CD4-positive, alpha-beta T cell treated with Interleukin-2 at 100 ng/mL for 4 hours (primary cell): ENCODE measurements around the gene ZNF14.
"Not testable (repeated sequence)": the region's sequence is repeated elsewhere in the genome, so short reads cannot be mapped to it uniquely, and the experiment has no call there.

Source experiments
- DNase-seq: peaks from one replicate; pipeline ENCODE4 v3.0.0-alpha.2; 2020; ENCODE audit warnings: low spot score

ZNF14 gene

DNA sequence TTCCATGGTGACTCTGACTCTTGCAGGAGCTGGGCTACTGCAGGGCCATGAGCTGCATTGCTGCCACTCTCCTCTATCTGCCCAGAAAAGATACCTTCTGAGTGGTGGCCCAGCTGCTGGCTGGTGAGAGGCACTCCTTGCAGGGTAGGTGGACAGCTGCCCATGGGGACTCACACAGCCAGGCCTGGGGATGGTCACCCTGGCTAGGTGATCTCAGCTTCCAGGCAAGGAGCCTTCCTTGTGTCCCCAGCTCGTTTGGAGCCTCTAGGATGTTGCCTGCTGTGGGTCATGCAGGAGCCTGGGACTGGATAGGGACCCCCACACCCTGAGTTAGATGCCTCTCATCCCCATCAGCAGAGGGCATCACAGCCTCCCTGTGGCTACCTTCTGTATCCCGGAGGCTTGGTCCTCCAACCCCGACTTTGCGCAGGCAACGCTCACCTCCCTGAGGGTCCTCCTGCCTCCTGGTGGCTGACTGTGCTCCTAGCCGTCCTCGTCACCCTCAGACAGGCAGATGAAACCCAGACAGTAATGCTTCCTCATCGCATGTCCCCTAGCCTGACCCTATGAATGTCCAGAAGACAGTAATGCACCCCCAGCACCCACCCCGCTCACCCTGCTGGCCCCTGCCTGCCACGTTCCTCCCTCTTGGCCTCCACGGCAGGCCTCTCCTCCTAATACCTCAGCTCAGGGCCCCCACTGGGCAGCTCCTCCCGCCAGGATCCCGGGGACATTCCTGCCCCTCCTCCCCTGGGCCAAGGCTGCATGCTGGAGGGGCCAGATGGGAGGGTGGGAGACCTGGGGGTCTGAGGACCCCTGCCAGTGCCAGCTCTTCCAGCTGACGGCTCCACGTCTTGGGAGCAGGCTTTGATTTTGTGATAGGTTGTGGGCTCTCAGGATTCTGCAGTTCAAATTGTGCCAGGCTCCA lies 13.6 kb upstream of the ZNF14 start:
- no peak for DNase-seq

DNA sequence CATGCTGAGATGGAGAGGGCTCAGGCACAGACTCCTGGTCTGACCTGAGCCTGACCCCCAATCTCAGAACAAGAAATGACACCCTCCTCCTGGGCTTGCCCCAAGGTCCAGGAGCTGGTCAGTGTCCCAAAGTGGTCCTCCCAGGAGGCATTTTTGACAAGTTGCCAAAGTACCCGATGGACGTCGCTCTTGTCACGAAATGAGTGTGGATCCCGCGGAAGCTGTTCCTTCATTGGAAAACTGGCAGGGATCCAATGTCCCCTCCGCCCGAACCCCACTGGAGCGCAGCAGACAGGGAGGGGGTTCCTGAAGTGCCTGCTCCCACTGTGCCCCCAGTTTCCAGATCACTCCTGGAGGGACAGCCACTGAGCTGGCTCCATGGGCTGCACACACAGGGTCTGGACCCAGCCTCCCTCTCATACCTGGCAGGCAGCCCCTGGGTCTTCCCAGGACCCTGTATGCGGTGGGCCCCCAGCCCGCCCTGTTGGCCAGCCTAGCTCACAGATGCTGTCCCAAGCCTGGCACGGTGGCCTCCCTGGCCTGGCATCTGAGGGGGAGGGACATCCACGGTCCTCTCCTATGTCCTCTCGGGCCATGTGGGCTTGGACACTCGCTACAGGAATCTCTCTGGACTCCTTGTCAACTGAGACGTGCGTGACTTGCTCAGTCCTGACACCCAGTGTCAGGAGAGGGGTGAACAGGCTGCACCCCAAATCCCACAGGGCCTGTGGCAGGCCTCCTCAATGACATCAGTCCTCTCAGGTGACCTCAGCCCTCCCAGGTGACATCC lies 12.8 kb upstream of the ZNF14 start:
- peak; percentile 2 for DNase-seq

DNA sequence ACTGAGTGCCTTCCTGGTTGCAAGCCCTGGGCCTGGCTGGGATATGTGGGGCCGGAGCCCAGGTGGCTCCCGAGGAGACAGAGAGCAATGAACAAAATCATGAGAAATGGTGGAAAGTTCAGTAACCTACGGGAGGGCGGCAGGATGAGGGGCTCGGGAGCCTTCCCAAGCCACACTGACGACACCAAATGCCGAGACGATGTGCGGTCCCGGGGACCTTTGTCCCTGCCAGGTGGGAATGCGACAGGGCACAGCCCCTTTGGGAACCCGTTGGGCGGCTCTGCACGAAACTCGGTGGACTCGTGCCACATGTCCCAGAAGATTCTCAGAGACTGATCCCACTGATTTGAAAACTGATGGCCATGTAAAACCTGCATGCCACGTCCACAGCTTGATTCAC lies 11.7 kb upstream of the ZNF14 start:
- no peak for DNase-seq

DNA sequence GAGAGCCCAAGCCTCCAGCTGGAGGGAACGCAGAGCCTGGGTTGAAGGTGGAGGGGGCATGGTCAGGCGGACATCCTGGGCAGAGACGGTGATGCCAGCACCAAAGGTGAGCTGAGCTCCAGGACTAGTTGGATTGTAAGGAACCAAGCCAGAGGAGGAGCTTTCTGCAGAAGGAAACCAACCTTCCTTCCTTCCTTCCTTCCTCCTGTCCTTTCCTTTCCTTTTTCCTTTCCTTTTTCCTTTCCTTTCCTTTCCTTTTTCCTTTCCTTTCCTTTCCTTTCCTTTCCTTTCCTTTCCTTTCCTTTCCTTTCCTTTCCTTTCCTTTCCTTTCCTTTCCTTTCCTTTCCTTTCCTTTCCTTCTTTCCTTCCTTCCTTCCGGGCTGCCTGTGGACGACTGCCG lies 11.0 kb upstream of the ZNF14 start:
- not testable (repeated sequence) for DNase-seq

DNA sequence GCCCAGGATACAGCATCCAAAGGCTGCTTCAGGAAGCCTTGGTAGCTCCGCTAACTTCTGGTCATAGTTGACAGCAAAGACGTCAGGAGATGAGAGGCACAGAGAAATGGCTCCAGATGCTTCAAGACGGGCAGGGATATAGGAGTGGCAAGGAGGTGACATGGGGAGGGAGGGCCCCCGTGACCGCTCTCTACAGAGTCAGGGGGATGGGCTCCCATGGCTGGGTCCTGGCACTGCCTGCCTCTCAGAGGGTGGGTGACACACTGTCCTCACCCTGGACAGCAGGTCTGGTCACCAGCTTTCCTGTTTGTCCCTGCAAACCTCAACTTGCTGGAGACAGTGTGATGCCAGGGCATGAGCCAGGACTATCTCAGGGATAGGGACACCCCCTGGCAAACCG lies 10.3 kb upstream of the ZNF14 start:
- no peak for DNase-seq

DNA sequence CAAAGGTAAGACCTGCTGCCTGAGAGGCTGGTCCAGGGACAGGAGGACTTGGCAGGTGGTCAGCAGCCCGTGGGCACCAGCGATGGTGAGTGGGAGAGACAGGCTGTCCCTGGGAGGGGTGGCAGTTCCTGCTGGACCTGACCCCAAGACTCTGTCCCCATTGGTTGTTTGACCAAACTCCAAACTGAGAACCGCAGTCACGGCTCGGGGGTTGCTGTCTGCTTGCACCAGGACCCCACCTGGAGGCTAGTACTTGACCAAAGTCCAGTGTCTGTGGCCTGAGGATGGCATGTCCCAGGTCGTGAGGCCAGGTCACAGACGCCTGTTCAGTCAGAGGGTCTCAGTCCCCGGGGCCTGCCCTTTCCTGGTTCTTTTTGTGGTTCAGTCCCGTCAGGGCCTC lies 9.9 kb upstream of the ZNF14 start:
- DNase-seq = no peak

DNA sequence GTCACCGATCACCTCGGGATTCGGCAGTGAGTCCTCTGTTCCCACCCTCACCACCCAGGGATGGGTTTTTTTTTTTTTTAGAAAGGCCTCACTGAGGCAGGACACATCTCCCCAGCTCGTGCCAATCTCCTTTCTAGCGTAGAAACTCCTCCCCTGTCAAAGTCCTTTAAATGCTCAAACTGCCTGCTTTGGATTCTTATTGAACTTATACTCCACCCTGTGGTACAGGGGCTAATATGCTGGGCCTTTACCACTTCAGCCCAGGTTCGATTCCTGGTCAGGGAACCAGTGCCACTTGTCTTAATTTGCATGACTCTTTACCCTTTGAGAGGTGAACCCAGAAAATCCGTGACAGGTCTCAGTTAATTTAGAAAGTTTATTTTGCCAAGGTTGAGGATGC lies 8.3 kb upstream of the ZNF14 start:
- no peak for DNase-seq

DNA sequence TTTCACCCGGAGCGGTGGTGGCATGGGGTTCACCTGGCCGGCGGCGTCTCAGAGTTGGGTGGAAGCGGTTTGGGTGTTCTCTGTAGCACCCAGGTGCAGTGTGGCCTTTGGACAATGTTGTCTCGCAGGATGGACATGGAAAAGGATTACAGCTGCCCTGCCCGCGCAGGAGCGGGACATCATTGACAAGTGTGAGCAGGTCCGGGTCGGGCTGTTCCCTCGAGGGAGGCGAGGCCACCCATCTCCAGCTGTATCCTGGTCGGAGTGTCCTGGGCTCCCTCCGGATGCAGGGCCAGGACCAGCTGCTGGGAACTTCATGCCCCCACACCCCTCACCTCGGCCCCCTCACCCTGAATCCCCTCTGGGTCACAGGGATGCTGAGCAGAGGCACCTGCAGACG lies 7.8 kb upstream of the ZNF14 start:
- DNase-seq = no peak

DNA sequence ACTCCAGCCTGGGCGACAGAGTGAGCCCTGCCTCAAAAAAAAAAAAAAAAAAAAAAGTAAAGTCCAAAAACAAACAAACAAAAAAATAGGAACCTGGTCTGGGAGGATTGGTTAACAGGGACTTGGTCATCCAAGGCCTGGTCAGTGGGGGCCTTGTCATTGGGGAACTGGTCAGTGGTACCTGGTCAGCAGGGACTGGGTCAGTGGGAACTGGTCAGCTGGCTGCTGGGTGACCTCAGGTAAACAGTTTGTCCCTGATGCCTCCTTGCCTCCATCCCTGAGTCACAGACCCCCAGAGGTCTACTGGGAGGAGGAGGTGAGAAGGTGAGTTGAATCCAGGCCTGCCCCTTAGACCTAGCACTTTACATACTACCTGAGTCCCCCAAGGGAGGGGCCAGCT lies 5.7 kb upstream of the ZNF14 start:
- no peak for DNase-seq

DNA sequence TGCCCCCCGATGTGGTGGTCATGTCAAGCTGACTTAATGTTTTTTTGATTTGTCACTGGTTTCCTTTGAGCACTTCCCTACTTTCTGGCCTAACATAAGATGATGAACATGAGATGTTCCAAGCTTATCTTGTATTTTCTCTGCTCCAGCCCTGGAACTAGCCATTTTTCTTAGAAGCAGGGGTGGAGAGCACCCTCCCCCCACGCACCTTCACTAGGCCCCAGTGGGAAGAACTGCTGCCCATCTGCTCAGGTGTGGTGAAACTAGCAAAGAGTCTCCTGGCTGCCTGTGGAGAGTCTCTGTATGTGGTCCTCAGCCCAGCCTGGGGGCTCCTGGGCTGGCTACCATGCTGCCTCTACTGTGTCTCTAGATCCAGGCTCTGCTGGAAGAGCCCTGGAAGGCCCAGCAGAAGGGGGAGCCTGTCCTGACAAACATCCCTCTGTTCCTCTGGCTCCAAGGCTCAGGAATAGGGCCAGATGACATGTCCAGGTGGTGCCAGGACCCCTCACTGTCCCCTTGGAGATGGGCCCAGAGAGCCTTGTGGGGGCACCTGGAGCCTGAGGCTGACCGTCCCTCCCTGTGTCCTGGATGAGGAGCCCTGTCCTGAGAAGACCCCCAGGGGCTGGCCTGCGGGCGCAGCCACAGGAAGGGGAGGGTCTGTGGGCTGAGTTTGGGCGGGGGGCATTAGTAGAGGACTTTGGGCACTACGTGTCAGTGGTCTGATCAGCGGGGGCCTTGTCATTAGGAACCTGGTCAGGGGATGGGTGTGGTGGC lies 4.8 kb upstream of the ZNF14 start:
- no peak for DNase-seq

DNA sequence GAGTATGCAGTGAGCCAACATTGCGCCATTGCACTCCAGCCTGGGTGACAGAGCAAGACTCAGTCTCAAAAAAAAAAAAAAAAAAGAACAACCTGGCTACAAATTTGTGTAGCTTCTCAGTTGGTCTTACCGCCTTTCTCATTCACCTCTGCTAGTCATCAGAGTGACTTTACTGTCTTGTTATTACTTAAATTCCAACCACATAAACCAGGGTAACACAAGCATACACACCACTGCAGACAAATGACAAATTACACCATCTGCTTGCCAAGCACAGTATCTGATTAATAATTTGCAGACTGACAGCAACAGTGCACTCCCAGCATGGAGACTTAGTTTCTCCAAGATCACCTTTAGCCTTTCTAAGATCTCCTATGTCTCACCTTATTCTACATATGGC lies 11.0 kb downstream of the ZNF14 start:
- DNase-seq = no peak

DNA sequence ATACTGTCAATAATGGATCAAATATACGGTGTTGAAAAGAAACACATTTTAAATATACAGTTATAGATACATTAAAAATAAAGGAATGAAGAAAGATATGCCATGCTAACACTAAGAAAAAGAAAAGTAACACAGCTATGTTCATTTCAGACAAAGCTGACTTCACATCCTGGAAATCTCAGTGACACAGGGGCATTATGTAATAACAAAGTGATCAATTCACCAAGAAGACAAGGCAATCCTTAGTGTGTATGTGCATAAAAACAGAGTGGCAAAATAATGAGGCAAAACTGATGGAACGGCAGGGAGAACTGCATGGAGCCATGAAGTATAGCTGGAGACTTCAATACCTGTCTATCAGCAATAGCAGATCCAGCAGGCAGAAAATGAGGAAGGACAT lies 13.1 kb downstream of the ZNF14 start:
- no peak for DNase-seq

DNA sequence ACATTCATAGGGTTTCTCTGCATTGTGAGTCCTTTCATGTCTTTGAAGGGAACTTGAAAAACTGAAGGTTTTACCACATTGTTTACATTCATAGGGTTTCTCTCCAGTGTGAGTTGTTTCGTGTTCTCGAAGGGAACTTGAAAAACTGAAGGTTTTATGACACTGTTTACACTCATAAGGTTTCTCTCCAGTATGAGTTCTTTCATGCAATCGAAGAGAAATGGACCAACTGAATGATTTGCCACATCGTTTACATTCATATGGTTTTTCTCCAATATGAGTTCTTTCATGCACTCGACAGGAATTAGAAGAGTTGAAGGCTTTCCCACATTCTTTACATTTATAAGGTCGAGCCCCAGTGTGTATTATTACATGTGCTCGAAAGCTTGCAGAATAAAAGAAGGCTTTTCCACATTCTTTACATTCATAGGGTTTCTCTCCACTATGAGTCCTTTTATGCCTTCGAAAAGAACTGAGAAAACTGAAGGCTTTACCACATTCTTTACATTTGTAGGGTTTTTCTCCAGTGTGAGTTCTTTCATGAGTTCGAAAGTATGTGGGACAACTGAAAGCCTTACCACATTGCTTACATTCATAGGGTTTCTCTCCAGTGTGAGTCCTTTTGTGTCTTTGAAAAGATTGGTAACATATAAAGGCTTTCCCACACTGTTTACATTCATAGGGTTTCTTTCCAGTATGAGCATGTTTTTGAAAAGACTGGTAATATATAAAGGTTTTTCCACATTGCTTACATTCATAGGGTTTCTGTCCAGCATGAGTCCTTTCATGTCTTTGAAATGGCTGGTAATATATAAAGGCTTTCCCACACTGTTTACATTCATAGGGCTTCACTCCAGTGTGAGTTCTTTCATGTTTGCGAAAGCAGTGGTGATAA lies 20.7 kb downstream of the ZNF14 start:
- DNase-seq = no peak

DNA sequence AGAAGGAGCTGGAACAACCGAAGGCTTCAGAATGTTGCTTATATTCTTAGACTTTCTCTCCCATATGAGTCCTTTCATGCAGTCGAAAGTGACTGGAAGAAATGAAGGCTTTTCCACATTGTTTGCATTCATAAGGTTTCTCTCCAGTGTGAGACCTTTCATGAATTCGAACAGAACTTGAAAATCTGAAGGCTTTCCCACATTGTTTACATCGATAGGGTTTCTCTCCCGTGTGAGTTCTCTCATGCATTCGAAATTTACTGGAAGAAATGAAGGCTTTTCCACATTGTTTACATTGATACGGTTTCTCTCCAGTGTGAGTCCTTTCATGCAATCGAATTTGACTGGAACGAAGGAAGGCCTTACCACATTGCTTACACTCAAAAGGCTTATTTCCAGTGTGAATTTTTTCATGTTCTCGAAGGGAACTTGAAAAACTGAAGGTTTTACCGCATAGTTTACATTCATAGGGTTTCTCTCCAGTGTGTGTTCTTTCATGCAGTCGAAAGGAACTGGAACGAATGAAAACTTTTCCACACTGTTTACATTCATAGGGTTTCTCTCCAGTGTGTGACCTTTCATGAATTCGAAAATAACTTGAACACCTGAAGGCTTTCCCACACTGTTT lies 21.5 kb downstream of the ZNF14 start:
- no peak for DNase-seq

DNA sequence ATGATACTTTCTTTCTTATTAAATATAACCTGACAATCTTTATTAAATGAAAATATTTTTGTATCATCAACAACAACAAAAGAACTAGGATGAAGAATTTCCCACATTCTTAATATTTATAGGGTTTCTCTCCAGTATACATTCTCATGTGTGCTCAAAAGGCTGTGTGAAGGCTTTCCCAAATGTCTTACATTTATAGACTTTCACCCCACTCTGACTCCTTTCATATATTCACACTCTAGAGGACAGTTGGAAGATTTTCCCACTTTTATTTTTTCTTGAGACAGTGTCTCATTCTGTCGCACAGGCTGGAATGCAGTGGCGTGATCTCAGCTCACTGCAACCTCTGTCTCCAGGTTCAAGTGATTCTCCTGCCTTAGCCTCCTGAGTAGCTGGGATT lies 22.4 kb downstream of the ZNF14 start:
- DNase-seq = no peak

DNA sequence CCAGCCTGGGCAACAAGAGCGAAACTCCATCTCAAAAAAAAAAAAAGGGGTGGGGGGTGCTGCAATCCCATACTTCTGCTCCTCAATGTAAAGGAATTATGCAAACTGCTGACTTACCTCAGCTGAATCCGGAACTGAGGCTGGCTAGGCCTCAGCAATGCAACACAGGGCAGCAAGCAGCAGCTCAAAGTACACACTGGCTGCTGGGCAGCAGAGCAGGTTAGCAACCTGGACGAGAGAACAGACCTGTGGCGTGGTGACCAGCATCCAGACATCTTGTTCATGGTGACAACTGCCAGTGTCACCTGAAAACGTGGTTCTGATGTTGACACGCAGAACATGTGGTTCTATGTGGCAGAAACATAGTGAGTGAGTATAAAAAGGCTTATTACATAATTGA lies 28.1 kb downstream of the ZNF14 start:
- no peak for DNase-seq

DNA sequence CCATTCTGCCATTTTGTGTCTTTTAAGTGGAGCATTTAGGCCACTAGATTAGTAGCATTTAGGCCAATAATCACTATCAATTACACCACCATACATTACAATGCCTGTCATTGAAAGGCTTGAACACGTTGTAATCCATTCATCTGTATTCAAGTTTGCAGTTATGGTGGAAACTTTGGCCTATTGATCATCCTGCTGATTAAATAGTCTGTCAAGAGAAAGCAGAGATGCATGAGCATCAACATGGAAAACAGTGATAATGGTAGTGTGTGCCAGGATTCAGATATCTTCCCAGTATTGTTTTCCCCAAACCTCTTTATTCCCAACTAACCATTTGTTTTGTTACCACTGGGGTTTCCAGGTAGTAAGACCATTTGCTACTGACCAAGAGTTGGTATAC lies 32.4 kb downstream of the ZNF14 start:
- DNase-seq = not testable (repeated sequence)

DNA sequence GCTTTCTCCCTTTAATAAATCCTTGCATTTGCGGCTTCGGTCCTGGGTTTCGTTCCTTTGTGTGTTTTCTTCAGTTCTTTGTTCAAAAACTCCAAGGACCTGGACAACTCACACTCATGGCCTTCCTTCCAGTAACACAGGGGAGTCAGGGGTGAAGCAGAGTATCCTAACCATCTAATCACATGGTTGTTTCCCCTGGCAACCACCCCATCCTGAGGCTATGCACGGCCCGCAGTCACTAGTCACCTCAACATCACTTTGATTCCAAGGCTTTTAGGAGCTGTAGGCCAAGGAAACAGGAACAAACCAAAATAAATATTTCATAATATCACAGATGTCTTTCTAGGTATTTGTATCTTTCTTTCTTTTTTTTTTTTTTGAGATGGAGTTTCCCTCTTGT lies 35.3 kb downstream of the ZNF14 start:
- no peak for DNase-seq

DNA sequence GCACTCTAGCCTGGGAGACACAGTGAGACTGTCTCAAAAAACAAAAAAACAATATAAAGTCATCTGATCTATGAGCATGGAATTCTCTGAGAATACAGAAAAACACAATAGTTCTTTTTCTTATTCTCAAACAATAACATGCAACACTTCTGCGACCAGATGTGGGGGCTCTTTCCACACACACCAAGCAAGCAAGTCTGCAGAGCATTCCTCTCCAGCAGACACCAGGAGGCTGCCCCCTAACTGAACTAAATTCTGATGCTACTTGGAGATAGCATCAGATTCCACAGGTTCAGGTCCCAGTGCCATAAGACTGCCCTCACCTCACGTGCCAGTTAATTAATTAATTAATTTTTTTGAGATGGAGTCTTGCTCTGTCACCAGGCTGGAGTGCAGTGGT lies 36.5 kb downstream of the ZNF14 start:
- no peak for DNase-seq

DNA sequence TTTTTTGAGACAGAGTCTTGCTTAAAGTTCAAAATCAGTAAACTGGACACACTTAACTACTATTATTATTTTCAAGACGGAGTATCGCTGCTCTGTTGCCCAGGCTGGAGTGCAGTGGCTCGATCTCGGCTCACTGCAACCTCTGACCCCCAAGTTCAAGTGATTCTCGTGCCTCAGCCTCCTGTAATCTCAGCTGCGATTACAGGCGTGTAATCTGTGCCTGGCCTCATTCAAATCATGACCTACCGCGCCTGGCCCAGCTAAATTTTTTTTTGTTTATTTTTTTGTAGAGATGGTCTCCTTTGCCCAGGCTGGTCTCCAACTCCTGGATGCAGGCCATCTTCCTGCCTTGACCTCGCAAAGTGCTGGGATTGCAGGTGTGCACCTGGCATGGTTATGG lies 41.2 kb downstream of the ZNF14 start:
- DNase-seq = no peak

DNA sequence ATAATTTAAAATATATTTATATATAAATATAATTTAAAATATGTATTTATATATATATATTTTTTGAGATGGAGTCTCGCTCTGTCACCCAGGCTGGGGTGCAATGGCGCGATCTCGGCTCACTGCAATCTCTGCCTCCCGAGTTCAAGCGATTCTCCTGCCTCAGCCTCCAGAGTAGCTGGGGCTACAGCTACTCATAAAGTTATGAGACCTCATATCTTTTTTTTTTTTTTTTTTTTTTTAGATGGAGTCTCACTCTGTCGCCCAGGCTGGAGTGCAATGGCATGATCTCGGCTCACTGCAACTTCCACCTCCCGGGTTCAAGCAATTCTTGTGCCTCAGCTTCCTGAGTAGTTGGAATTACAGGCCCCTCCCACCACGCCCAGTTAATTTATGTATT lies 43.9 kb downstream of the ZNF14 start:
- not testable (repeated sequence) for DNase-seq
